Kidney epithelial cell (primary cell): ENCODE measurements around the gene RANGRF. TPM values are rescaled to one million over a fixed set of nuclear protein-coding genes. Genes with fewer than 3 reads are reported as not detected.

ENCODE experiments used
- DNase-seq: peaks from one replicate; pipeline ENCODE4 v3.0.0-alpha.2; 2010; ENCODE audit warnings: low read depth
- H3K27me3 ChIP-seq: 2 replicates; pipeline ENCODE4 v1.6.0; 2011; ENCODE audit warnings: low read length; ENCODE audit not compliant: control insufficient read depth, insufficient read depth
- H3K36me3 ChIP-seq: 2 replicates; pipeline ENCODE4 v1.5.1; 2011; ENCODE audit warnings: low read length; ENCODE audit not compliant: control insufficient read depth, insufficient read depth
- H3K4me3 ChIP-seq: 2 replicates; pipeline ENCODE4 v1.5.1; 2011; ENCODE audit warnings: low read depth, mild to moderate bottlenecking, control low read depth, low read length
- total RNA-seq: library from RNA; depleted of rRNA; stranded (reverse); fragments of >200 nt; gene quantifications from 2 replicates; pipeline ENCODE4 v1.2.3, GENCODE V29; 2015
- TF ChIP-seq, protein P1 (sequence below): IDR thresholded peaks from 2 replicates; pipeline ENCODE4 v1.5.1; 2011; ENCODE audit warnings: mild to moderate bottlenecking, moderate library complexity, low read length, control low read depth, inconsistent platforms; ENCODE audit not compliant: insufficient read depth, poor library complexity, severe bottlenecking

The RANGRF gene
- total RNA-seq, 1 donor from 2014 or later, result 30.0 TPM

DNA sequence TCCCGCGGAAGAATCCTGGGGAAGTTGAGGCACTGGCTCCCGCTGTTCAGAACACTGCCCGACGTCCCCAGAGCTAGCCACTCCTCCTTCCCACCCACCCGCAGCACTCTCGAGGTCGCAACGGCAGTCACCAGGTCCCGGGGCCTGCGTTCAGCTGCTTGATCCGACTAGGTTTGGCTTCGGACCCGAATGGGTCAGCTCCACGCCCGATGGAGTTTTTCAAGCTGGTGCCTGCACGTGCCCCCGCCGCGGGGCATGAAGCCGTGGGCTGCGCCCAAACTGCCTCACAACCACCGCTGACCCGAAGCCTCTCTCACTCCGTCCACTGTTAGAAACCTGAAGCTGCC lies 38.8 kb downstream of the RANGRF start:
- TF ChIP-seq, protein P1, sequence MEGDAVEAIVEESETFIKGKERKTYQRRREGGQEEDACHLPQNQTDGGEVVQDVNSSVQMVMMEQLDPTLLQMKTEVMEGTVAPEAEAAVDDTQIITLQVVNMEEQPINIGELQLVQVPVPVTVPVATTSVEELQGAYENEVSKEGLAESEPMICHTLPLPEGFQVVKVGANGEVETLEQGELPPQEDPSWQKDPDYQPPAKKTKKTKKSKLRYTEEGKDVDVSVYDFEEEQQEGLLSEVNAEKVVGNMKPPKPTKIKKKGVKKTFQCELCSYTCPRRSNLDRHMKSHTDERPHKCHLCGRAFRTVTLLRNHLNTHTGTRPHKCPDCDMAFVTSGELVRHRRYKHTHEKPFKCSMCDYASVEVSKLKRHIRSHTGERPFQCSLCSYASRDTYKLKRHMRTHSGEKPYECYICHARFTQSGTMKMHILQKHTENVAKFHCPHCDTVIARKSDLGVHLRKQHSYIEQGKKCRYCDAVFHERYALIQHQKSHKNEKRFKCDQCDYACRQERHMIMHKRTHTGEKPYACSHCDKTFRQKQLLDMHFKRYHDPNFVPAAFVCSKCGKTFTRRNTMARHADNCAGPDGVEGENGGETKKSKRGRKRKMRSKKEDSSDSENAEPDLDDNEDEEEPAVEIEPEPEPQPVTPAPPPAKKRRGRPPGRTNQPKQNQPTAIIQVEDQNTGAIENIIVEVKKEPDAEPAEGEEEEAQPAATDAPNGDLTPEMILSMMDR, result no peak
- Histone ChIP-seq H3K27me3 (peaks cover 9% of the 10 kb centered on the region), H3K36me3 (no peaks in the 10 kb centered on the region), H3K4me3 (peak overlapping the region; percentile 40)
- DNase-seq, result no peak

DNA sequence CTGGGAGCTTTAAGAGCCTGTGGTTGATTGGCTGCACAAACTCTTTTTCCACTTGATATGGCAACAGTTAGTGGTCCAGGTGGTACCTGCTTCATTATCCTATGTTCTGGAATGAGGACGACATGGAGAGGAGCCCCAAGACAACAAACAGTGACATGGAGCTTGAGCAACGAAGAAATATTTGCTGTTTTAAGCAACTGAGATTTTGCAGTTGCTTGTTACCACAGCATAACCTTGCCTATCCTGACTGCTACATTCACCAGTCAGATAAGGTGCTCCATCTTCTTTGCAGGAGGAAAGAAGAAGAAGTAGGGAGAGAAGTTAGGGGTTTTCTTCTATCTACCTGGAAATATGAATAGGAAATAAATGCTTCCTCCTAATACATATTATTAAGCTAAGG lies 43.7 kb downstream of the RANGRF start:
- Histone ChIP-seq H3K27me3 (peaks cover 6% of the 10 kb centered on the region), H3K36me3 (no peaks in the 10 kb centered on the region), H3K4me3 (no peak overlapping the region)
- no peak for DNase-seq
- TF ChIP-seq, protein P1, result no peak

DNA sequence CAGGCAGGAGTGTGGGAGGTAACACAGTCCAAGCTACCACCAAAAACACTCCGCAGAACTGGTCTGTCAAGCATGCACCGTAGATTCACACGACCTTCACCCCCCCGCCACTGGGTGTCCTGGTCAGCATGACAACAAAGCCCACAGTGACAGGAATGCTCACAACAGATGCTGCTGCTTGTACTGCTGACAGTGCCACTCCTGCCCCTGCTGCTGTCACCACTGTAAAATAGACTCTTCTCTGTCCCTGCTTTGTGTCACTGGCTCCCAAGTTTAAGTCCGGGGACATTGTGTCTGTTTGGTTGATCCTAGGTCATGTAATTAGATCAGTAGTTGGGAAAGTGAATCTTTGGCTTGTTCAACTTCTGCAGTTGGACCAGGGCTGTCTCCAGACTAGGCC lies 44.2 kb downstream of the RANGRF start:
- DNase-seq, result no peak
- H3K36me3 ChIP-seq, result no peaks in the 10 kb centered on the region
- peaks cover 3% of the 10 kb centered on the region for H3K27me3 ChIP-seq
- TF ChIP-seq, protein P1, result no peak
- H3K4me3 ChIP-seq, result no peak overlapping the region

DNA sequence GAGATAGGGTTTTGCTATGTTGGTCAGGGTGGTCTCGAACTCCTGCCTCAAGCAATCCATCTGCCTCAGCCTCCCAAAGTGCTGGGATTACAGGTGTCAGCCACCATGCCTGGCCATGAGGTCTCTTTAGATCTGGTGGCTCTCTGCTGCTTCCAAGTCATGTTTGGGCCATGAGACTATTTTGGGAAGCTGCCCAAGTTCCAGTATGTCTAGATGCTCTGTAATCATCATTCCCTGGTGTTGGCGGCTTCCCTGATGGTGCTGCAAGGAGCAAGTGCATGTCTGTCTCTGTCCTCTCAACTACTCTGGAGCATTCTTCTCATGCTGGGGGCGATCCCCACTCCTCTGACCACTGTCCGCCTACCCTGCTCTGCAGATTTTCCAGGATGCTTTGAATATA lies 44.8 kb downstream of the RANGRF start:
- no peak for DNase-seq
- Histone ChIP-seq H3K36me3 (no peaks in the 10 kb centered on the region), H3K4me3 (no peak overlapping the region), H3K27me3 (peaks cover 3% of the 10 kb centered on the region)
- TF ChIP-seq, protein P1, result no peak

DNA sequence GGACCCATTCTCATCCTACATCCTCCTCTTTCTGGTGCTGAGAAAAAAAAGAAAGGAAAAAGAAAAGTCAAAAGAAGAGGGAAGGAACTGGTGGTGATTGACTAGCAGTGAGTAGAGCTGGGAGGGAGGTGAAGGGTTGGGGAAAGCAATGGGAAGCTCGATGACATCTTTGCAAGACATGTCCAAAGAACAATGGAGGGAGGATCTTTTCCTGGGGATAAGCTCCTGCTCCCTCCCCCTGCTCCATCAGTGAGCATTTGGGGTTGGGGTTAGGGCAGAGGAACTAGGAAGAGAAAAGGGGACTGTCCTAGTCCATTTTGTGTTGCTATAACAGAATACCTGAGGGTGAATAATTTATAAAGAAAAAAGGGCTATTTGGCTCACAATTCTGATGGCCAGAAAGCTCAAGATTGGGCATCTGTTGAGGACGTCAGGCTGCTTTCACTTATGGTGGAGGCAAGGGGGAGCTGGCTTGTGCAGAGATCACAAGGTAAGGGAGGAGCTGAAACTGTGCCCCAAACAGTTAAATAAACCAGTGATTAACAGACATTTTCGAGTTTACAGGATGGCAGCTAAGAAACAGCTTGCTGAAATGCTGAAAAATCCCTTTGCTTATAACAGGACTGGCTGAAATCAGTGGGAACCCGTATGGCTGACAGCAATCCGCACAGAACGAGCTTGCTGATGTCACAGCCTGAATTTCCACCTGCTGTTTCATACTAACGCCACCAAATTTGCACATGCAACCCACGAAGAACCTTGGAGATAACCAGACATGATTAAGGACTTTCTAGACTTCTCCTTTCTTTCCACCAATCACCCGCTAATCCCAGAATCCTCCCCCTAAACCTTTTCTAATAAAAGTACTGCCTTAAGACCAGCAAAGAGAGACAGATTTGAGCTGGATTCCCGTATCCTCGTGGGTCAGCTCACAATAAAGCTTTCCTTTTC lies 49.6 kb downstream of the RANGRF start:
- TF ChIP-seq, protein P1, result no peak
- H3K4me3 ChIP-seq, result no peak overlapping the region
- no peak for DNase-seq
- no peaks in the 10 kb centered on the region for H3K36me3 ChIP-seq
- no peaks in the 10 kb centered on the region for H3K27me3 ChIP-seq

DNA sequence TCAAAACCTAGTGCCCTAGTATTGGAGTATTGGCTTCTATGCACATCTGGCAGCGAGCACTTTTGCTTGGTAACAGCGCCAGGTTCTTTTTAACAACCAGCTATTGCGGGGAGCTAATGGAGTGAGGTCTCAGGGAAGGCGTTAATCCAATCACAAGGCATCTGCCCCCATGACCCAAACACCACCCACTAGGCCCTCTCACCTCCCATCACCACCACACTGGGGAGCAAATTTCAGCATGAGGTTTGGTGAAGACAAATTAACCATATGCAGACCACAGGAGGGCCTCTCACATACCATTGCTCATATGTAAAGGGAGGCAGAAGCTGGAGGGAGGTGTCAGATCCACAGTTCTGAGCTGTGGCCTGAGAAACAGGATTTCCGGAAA lies 50.3 kb downstream of the RANGRF start:
- TF ChIP-seq, protein P1, result no peak
- Histone ChIP-seq H3K4me3 (no peak overlapping the region), H3K36me3 (no peaks in the 10 kb centered on the region), H3K27me3 (no peaks in the 10 kb centered on the region)
- no peak for DNase-seq
